ENCODE measurements around the gene TMIGD2. TPM values are rescaled to one million over a fixed set of nuclear protein-coding genes. Genes with fewer than 3 reads are reported as not detected.

Gene TMIGD2
- total RNA-seq, 6 experiments from 2014 or later = not detected

DNA sequence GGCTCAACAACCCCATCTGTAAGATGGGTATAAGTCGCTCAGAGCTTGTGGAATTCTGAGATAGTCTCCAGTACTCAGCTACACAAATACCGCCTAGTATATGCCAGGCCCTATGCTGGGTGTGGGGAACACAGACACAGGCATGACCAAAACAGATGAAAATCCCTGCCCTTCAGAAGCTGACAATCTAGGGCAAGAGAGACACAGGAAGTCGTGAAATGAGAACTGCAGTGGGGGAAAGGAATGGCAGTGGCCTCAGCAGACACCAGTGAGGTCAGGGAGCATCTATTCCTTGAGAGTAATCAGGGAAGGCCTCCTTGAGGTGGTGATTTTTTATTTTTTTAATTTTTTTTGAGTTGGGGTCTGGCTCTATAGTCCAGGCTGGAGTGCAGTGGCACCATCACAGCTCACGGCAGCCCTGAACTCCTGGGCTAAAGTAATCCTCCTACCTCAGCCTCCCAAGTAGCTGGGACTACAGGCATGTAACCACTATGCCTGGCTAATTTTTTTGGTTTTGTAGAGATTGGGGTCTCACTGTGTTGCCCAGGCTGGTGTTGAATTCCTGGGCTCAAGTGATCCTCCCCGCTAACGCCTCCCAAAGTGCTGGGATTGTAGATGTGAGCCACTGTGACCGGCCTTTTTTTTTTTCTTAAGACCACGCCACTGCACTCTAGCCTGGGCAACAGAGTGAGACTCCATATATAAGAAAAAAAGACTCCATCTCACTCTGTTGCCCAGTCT, 3.2 kb downstream of the TMIGD2 start:
- no peaks in the 10 kb centered on the region for H3K4me1 Mint-ChIP-seq (ENCODE audit: low read depth)
- no peaks in the 10 kb centered on the region for H3K36me3 Mint-ChIP-seq (ENCODE audit: low read depth)
- no peaks in the 10 kb centered on the region for H3K9me3 Mint-ChIP-seq
- TF ChIP-seq, protein P1, sequence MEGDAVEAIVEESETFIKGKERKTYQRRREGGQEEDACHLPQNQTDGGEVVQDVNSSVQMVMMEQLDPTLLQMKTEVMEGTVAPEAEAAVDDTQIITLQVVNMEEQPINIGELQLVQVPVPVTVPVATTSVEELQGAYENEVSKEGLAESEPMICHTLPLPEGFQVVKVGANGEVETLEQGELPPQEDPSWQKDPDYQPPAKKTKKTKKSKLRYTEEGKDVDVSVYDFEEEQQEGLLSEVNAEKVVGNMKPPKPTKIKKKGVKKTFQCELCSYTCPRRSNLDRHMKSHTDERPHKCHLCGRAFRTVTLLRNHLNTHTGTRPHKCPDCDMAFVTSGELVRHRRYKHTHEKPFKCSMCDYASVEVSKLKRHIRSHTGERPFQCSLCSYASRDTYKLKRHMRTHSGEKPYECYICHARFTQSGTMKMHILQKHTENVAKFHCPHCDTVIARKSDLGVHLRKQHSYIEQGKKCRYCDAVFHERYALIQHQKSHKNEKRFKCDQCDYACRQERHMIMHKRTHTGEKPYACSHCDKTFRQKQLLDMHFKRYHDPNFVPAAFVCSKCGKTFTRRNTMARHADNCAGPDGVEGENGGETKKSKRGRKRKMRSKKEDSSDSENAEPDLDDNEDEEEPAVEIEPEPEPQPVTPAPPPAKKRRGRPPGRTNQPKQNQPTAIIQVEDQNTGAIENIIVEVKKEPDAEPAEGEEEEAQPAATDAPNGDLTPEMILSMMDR (IDR thresholded peaks at IDR 0.05) = no peak
- peaks cover 13% of the 10 kb centered on the region for H3K27me3 Mint-ChIP-seq (ENCODE audit: insufficient read depth)
- no peak overlapping the region for H3K27ac Mint-ChIP-seq
- no peak overlapping the region for H3K4me3 Mint-ChIP-seq
- no peak for DNase-seq

DNA sequence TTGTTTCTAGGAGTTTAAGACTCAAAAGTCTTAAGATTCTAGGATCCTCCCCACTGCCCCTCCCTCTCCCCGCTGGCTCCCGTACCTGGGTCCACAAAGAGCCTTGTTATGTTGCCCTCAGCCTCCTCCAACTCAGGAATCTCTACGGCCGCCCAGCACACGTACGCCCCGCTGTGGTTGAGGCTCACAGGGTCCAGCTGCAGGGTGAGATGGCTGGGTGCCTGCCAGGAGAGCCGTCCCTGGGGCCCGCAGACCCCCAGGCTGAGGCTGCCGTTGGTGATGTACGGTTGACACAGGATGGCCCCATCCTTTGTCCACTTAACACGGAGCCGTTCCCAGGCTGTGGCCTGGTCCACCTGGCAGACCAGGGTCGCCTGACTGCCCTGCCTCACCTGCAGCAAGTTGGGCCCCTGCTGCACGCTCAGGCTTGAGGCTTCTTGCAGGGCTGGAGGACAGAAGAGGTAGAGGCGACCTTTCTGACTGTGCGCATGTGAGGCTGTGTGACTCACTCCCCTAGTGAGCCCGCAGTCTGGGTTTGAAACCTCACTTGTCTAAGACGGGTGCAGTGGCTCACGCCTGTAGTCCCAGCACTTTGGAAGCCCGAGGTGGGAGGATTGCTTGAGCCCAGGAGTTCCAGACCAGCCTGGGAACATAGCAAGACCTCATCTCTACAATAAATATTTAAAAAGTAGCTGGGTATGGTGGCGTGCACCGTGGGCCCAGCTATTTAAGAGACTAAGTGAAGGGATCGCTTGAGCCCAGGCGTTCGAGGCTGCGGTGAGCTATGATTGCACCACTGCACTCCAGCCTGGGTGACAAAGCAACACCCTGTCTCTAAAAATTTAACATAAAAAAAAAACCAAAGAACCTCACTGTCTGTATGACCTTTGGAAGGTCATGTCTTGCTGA, 4.0 kb downstream of the TMIGD2 start:
- no peak for DNase-seq
- H3K36me3 Mint-ChIP-seq (ENCODE audit: low read depth) = no peaks in the 10 kb centered on the region

DNA sequence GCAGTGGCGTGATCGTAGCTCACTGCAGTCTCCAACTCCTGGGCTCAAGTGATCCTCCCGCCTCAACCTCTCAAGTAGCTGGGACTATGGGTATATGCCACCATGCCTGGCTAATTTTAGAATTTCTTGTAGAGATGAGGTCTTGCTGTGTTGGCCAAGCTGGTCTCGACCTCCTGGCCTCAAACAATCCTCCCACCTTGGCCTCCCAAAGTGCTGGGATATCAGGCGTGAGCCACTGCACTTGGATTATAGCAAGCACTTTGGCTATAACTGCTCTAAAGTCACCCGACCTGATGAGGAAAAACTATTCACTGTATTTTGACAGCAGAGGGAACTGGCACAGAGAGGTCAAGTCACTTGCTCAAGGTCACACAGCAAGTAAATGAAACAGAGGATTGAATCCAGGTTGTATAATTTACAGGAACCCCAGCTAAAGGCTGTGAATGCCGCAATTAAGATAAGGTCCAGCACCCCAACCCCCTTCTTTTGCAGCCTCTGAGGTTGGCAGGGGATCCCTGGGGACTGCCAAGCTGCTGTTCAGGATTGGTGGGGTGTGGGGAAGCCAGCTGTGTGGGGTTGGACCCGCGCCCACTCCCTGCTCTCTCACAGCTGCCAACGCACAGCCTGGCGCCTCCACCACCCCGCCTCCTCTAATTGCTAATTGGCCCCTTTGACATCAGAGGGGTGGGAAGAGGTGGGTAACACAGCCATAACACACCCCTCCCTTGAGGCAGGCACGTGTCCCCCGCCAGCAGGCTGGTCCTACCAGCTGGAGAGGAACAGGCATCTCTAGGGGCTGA, 6.0 kb downstream of the TMIGD2 start:
- Mint-ChIP-seq H3K9me3 (no peaks in the 10 kb centered on the region), H3K4me3 (no peak overlapping the region), H3K4me1 (ENCODE audit: low read depth) (no peaks in the 10 kb centered on the region), H3K36me3 (ENCODE audit: low read depth) (no peaks in the 10 kb centered on the region), H3K27ac (no peak overlapping the region), H3K27me3 (ENCODE audit: insufficient read depth) (peaks cover 13% of the 10 kb centered on the region)
- no peak for DNase-seq
- TF ChIP-seq, protein P1 (IDR thresholded peaks at IDR 0.05) = no peak

More for the DNA sequence above, 4.0 kb downstream of the TMIGD2 start:
- H3K9me3 Mint-ChIP-seq = no peaks in the 10 kb centered on the region
- TF ChIP-seq, protein P1 (IDR thresholded peaks at IDR 0.05) = no peak
- no peak overlapping the region for H3K27ac Mint-ChIP-seq
- H3K27me3 Mint-ChIP-seq (ENCODE audit: insufficient read depth) = peaks cover 13% of the 10 kb centered on the region
- H3K4me3 Mint-ChIP-seq = no peak overlapping the region
- no peaks in the 10 kb centered on the region for H3K4me1 Mint-ChIP-seq (ENCODE audit: low read depth)

DNA sequence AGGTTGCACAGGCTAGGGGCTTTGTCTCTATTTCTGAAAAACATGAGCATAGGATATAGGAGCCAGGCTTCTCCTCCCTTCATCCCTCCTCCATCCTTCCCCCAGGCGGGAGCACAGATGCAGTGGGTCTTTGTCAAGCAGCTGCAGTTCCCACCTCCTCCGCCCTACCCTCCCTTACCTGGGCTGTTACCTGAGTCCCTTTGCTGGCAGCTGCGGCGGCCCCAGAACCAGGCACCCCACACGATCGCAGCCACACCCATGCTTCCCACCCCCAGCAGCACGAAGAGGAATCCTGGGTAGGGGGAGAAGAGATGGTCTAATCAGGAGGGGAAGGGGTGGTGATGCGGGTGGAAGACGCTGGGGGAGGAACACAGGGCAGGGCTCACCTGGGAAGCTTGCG, 7.8 kb downstream of the TMIGD2 start:
- DNase-seq = no peak
- Mint-ChIP-seq H3K27me3 (ENCODE audit: insufficient read depth) (peaks cover 13% of the 10 kb centered on the region), H3K4me1 (ENCODE audit: low read depth) (no peaks in the 10 kb centered on the region), H3K36me3 (ENCODE audit: low read depth) (no peaks in the 10 kb centered on the region), H3K9me3 (no peaks in the 10 kb centered on the region), H3K4me3 (no peak overlapping the region), H3K27ac (no peak overlapping the region)
- TF ChIP-seq, protein P1 (IDR thresholded peaks at IDR 0.05) = no peak

DNA sequence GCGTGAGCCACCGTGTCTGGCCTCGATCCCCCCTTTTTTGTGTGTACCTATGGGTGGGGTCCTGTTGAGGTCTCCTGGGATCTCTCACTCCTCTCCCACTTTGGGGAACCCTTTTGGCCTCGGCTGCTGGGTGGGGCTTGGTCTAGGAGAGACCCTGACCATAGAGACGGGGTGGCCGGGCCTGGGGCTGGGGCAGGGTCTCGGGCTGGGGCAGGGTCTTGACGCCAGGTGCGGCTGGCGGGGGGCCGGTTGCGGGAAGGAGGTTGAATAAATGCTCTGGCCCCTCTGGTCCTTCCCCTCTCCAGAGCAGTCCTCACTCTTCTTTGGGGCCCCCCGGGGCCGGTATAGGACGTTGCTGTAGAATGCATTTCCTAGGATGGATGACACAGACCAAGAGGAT, 9.7 kb downstream of the TMIGD2 start:
- H3K36me3 Mint-ChIP-seq (ENCODE audit: low read depth) = no peaks in the 10 kb centered on the region

More for the DNA sequence above, 9.7 kb downstream of the TMIGD2 start:
- peaks cover 18% of the 10 kb centered on the region for H3K27me3 Mint-ChIP-seq (ENCODE audit: insufficient read depth)
- DNase-seq = no peak
- H3K9me3 Mint-ChIP-seq = no peaks in the 10 kb centered on the region
- TF ChIP-seq, protein P1 (IDR thresholded peaks at IDR 0.05) = no peak
- no peak overlapping the region for H3K27ac Mint-ChIP-seq
- H3K4me1 Mint-ChIP-seq (ENCODE audit: low read depth) = no peaks in the 10 kb centered on the region
- no peak overlapping the region for H3K4me3 Mint-ChIP-seq
